Small intestine (tissue), 7 donors: ENCODE data around the gene MPL. TPM values are rescaled to one million over a fixed set of nuclear protein-coding genes. Genes with fewer than 3 reads are reported as not detected.

ENCODE experiments used
- DNase-seq, 2 donors: peaks; one replicate each; pipeline versions ENCODE4 v3.0.0 to v3.0.0-alpha.2; 2013
- FAIRE-seq: peaks from 2 replicates; lab custom pipeline; 2012; peaks lifted over from hg19 to GRCh38; lab: Jason Lieb, UNC
- H3K27ac ChIP-seq, 3 donors: one replicate each; pipeline ENCODE4 v1.5.1; 2013; ENCODE audit warnings: low read length in 2 of 3, mild to moderate bottlenecking in 2 of 3, control low read depth in 1 of 3, inconsistent platforms in 1 of 3, low read depth in 1 of 3, moderate library complexity in 1 of 3
- H3K27me3 ChIP-seq, 3 donors: one replicate each; pipeline ENCODE4 v1.6.1; 2013; ENCODE audit warnings: low read length in 3 of 3, inconsistent platforms in 1 of 3; ENCODE audit not compliant: control insufficient read depth in 3 of 3, insufficient read depth in 3 of 3
- H3K36me3 ChIP-seq, 3 donors: one replicate each; pipeline ENCODE4 v1.6.1; 2013; ENCODE audit warnings: low read length in 3 of 3, inconsistent platforms in 1 of 3, low read depth in 1 of 3, mild to moderate bottlenecking in 1 of 3, moderate library complexity in 1 of 3; ENCODE audit not compliant: control insufficient read depth in 3 of 3, insufficient read depth in 2 of 3
- H3K4me1 ChIP-seq, 3 donors: one replicate each; pipeline ENCODE4 v1.6.1; 2013; ENCODE audit warnings: low read length in 2 of 3, inconsistent platforms in 1 of 3, low read depth in 1 of 3, mild to moderate bottlenecking in 1 of 3, moderate library complexity in 1 of 3; ENCODE audit not compliant: control insufficient read depth in 3 of 3, insufficient read depth in 2 of 3
- H3K4me3 ChIP-seq, 3 donors: one replicate each; pipeline ENCODE4 v1.5.1; 2013; ENCODE audit warnings: low read length in 3 of 3, control low read depth in 1 of 3, inconsistent platforms in 1 of 3, low read depth in 1 of 3, mild to moderate bottlenecking in 1 of 3, moderate library complexity in 1 of 3
- H3K9me3 ChIP-seq, 2 donors: one replicate each; pipeline ENCODE4 v1.6.1; 2013; ENCODE audit warnings: low read depth in 1 of 2, low read length in 1 of 2; ENCODE audit not compliant: control insufficient read depth in 2 of 2, insufficient read depth in 1 of 2
- WGBS, 3 donors: extraction: QIAGEN DNeasy Blood & Tissue Kit; methylation state at CpG; one replicate each; pipeline ENCODE4 v1.1.7; 2013; 5-methylcytosine and 5-hydroxymethylcytosine counted together
- polyA plus RNA-seq, 4 donors: library from polyadenylated mRNA; stranded (reverse) in 3 of 4; unstranded in 1 of 4; fragments of 200-250 nt in 3 of 4; fragments of 120-200 nt in 1 of 4; gene quantifications; one replicate each; pipeline versions ENCODE4 v1.2.1 to v1.2.3, GENCODE V29; 2013
- donor health status: healthy with polysubstance abuse.
- donor health status: control.
- donor health status: control.
- donor health status: Bipolar disorder and iron deficiency.
- donor health status: healthy.

Gene MPL
- polyA plus RNA-seq, 4 donors: 0.16 TPM; not detected in 3

GRCh38 chr1:43304314-43304681 lies 33.3 kb upstream of the MPL start:
- Histone ChIP-seq H3K27ac (no peak overlapping the region), H3K4me3 (no peak overlapping the region), H3K4me1 (peaks cover 0 to 22% (median 7%) of the 10 kb centered on the region in 3 donors), H3K9me3 (no peaks in the 10 kb centered on the region), H3K36me3 (peaks cover 0 to 3% (median 0%) of the 10 kb centered on the region in 3 donors), H3K27me3 (no peaks in the 10 kb centered on the region)
- 51 to 79% (median 64%) methylated on average over 8 of the region's 8 CpGs for WGBS, 3 donors
- FAIRE-seq (no peak), DNase-seq (no peak)

GRCh38 chr1:43304771-43305300 lies 32.8 kb upstream of the MPL start:
- Histone ChIP-seq H3K4me3 (no peak overlapping the region), H3K27me3 (no peaks in the 10 kb centered on the region), H3K36me3 (peaks cover 0 to 3% (median 0%) of the 10 kb centered on the region in 3 donors), H3K27ac (no peak overlapping the region), H3K4me1 (peaks cover 0 to 22% (median 7%) of the 10 kb centered on the region in 3 donors), H3K9me3 (no peaks in the 10 kb centered on the region)
- WGBS, 3 donors: 88 to 92% (median 89%) methylated on average over 46 of the region's 46 CpGs
- FAIRE-seq: no peak
- DNase-seq: no peak

GRCh38 chr1:43305461-43305860 lies 32.2 kb upstream of the MPL start:
- FAIRE-seq (no peak), DNase-seq (no peak)
- H3K36me3 ChIP-seq: peaks cover 0 to 3% (median 0%) of the 10 kb centered on the region in 3 donors
- H3K4me1 ChIP-seq: peaks cover 0 to 22% (median 7%) of the 10 kb centered on the region in 3 donors
- no peak overlapping the region for H3K4me3 ChIP-seq
- 55 to 78% (median 64%) methylated on average over 3 of the region's 3 CpGs for WGBS, 3 donors
- H3K9me3 ChIP-seq: no peaks in the 10 kb centered on the region
- no peaks in the 10 kb centered on the region for H3K27me3 ChIP-seq
- H3K27ac ChIP-seq: no peak overlapping the region

GRCh38 chr1:43305926-43306687 lies 31.5 kb upstream of the MPL start:
- DNase-seq (no peak), FAIRE-seq (no peak)
- H3K27me3 ChIP-seq: no peaks in the 10 kb centered on the region
- WGBS, 3 donors: 77 to 81% (median 80%) methylated on average over 6 of the region's 6 CpGs
- H3K4me3 ChIP-seq: no peak overlapping the region
- H3K9me3 ChIP-seq: no peaks in the 10 kb centered on the region
- no peak overlapping the region for H3K27ac ChIP-seq
- peaks cover 0 to 3% (median 0%) of the 10 kb centered on the region in 3 donors for H3K36me3 ChIP-seq
- H3K4me1 ChIP-seq: peaks cover 0 to 22% (median 7%) of the 10 kb centered on the region in 3 donors

GRCh38 chr1:43306688-43307457 lies 30.7 kb upstream of the MPL start:
- peaks cover 0 to 22% (median 7%) of the 10 kb centered on the region in 3 donors for H3K4me1 ChIP-seq
- H3K9me3 ChIP-seq: no peaks in the 10 kb centered on the region
- H3K27ac ChIP-seq: no peak overlapping the region
- WGBS, 3 donors: 74 to 84% (median 76%) methylated on average over 16 to 17 of the region's 17 CpGs
- no peaks in the 10 kb centered on the region for H3K27me3 ChIP-seq
- H3K4me3 ChIP-seq: no peak overlapping the region
- no peak for DNase-seq
- FAIRE-seq: no peak
- H3K36me3 ChIP-seq: peaks cover 0 to 5% (median 0%) of the 10 kb centered on the region in 3 donors

- DNase-seq: no peak
- Histone ChIP-seq H3K4me3 (no peak overlapping the region), H3K4me1 (peaks cover 0 to 16% (median 7%) of the 10 kb centered on the region in 3 donors), H3K9me3 (no peaks in the 10 kb centered on the region), H3K27me3 (no peaks in the 10 kb centered on the region), H3K36me3 (peaks cover 0 to 5% (median 0%) of the 10 kb centered on the region in 3 donors), H3K27ac (no peak overlapping the region)
- no peak for FAIRE-seq
- 90 to 93% (median 92%) methylated on average over 9 of the region's 9 CpGs for WGBS, 3 donors
Measured at GRCh38 chr1:43307458-43308158, 30.0 kb upstream of the MPL start.

GRCh38 chr1:43308635-43309404 lies 28.8 kb upstream of the MPL start:
- Histone ChIP-seq H3K4me1 (peaks cover 0 to 6% (median 3%) of the 10 kb centered on the region in 3 donors), H3K36me3 (peaks cover 0 to 5% (median 0%) of the 10 kb centered on the region in 3 donors), H3K4me3 (no peak overlapping the region), H3K9me3 (no peaks in the 10 kb centered on the region), H3K27ac (no peak overlapping the region), H3K27me3 (no peaks in the 10 kb centered on the region)
- DNase-seq (no peak), FAIRE-seq (no peak)
- WGBS, 3 donors: 91 to 95% (median 94%) methylated on average over 18 to 20 of the region's 20 CpGs
